Prostate gland (tissue), 2 donors: ENCODE results near the gene ADAMTS17. TPM values are rescaled to one million over a fixed set of nuclear protein-coding genes. Genes with fewer than 3 reads are reported as not detected.

Experiments
- DNase-seq: peaks from one replicate; pipeline ENCODE4 v3.0.0-alpha.2; 2019; ENCODE audit warnings: low spot score
- H3K27ac ChIP-seq, 2 donors: fragments of 200-600 bp; sonication (generic); 2 replicates each; pipeline ENCODE4 v1.5.1; 2017 to 2019
- H3K27me3 ChIP-seq: fragments of 200-600 bp; sonication (generic); replicated peaks from 2 replicates; pipeline ENCODE4 v1.5.1; 2019; ENCODE audit not compliant: insufficient read depth
- H3K36me3 ChIP-seq, 2 donors: fragments of 200-600 bp; sonication (generic); 1 replicate in 1 of 2; 2 replicates in 1 of 2; pipeline versions ENCODE4 v1.5.1 to v1.8.1; 2017 to 2019
- H3K4me1 ChIP-seq: fragments of 200-600 bp; sonication (generic); replicated peaks from 2 replicates; pipeline ENCODE4 v1.5.1; 2019
- H3K4me3 ChIP-seq, 2 donors: fragments of 200-600 bp; sonication (generic); 2 replicates each; pipeline ENCODE4 v1.5.1; 2017 to 2019
- H3K9me3 ChIP-seq: fragments of 200-600 bp; sonication (generic); 2 replicates; pipeline ENCODE4 v1.5.1; 2017
- POLR2A ChIP-seq: fragments of 450-650 bp; IDR thresholded peaks from one replicate; pipeline ENCODE4 v1.6.1; 2016; ENCODE audit warnings: antibody characterized with exemption, mild to moderate bottlenecking
- POLR2AphosphoS5 ChIP-seq: sonication (generic); formaldehyde crosslinking; IDR thresholded peaks from one replicate; pipeline ENCODE4 v1.6.1; 2017; ENCODE audit warnings: antibody characterized with exemption
- WGBS: methylation state at CpG from one replicate; pipeline ENCODE4 v1.1.5; 2018; 5-methylcytosine and 5-hydroxymethylcytosine counted together
- intact Hi-C: fragments of 100-400 bp; cut with DNase I; formaldehyde crosslinking; loops from one replicate; pipeline ENCODE4 v1.14.2; 2022
- total RNA-seq, 2 donors: library from RNA; depleted of rRNA; stranded (reverse); fragments of >200 nt; gene quantifications; one replicate each; pipeline ENCODE4 v1.1.0, GENCODE V29; 2016
- TF ChIP-seq, protein P1 (sequence below), 4 experiments: fragments of 200-600 bp in 2 of 4; fragments of 450-650 bp in 2 of 4; sonication (generic) in 2 of 4; IDR thresholded peaks; 1 replicate in 3 of 4; 2 replicates in 1 of 4; pipeline ENCODE4 v1.5.1; 2016 to 2019; ENCODE audit warnings: antibody characterized with exemption in 4 of 4, mild to moderate bottlenecking in 2 of 4, moderate library complexity in 2 of 4

The ADAMTS17 gene
- total RNA-seq, 2 donors from 2014 or later = 2.7 to 5.6 TPM

DNA sequence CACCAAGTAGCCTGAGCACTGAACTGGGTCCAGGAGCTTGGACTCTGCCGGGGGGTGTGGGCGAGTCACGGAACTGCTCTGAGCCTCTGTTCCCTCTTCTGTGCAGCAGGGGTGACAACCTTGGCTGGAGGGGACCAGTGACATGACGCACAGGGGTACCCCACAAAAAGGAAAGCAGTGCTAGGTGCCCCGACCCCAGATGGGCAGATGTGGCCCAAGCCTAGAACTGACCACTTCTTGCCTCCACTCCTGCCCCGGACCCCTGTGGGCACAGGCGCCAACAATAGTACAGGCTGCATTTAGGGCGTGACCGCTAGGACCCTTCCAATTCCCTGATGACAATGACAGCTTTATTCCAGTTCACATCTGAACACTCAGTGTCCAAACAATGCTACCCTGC lies 352.7 kb downstream of the ADAMTS17 start:
- no peak overlapping the region for H3K4me3 ChIP-seq
- intact Hi-C loops = no loop called here
- H3K9me3 ChIP-seq = no peaks in the 10 kb centered on the region
- WGBS = 96% methylated on average over 9 of the region's 9 CpGs
- TF ChIP-seq, protein P1, sequence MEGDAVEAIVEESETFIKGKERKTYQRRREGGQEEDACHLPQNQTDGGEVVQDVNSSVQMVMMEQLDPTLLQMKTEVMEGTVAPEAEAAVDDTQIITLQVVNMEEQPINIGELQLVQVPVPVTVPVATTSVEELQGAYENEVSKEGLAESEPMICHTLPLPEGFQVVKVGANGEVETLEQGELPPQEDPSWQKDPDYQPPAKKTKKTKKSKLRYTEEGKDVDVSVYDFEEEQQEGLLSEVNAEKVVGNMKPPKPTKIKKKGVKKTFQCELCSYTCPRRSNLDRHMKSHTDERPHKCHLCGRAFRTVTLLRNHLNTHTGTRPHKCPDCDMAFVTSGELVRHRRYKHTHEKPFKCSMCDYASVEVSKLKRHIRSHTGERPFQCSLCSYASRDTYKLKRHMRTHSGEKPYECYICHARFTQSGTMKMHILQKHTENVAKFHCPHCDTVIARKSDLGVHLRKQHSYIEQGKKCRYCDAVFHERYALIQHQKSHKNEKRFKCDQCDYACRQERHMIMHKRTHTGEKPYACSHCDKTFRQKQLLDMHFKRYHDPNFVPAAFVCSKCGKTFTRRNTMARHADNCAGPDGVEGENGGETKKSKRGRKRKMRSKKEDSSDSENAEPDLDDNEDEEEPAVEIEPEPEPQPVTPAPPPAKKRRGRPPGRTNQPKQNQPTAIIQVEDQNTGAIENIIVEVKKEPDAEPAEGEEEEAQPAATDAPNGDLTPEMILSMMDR (IDR thresholded peaks at IDR 0.05) = no peak
- no peak for TF ChIP-seq POLR2A
- TF ChIP-seq POLR2AphosphoS5 = no peak
- H3K27ac ChIP-seq = no peak overlapping the region
- no peaks in the 10 kb centered on the region for H3K27me3 ChIP-seq
- no peak for DNase-seq
- H3K36me3 ChIP-seq = no peaks in the 10 kb centered on the region
- no peaks in the 10 kb centered on the region for H3K4me1 ChIP-seq

DNA sequence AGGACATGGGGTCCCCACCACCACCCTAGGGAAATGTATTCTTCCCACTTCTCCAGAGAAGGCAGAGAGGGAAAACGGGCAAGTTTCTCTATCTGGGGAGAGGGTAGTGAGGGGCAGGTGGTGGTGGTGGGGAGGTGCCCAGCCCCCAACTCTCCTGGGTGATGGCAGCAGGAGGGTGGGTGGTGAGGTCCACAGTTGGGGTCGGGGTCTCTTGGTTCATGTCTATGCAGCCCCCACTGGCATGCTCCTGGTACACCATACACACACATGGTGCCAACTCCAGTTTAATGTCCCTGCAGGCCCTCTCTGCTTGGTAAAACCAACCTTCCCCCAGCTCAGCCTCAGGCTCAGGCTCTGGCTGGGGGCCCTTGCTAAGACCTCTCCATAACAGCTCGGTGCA lies 354.1 kb downstream of the ADAMTS17 start:
- Histone ChIP-seq H3K36me3 (no peaks in the 10 kb centered on the region), H3K27me3 (no peaks in the 10 kb centered on the region), H3K9me3 (no peaks in the 10 kb centered on the region), H3K27ac (no peak overlapping the region), H3K4me3 (no peak overlapping the region), H3K4me1 (no peaks in the 10 kb centered on the region)
- TF ChIP-seq, protein P1 (IDR thresholded peaks at IDR 0.05) = no peak
- TF ChIP-seq POLR2AphosphoS5 (no peak), POLR2A (no peak)
- WGBS = 93% methylated on average over 3 of the region's 3 CpGs
- intact Hi-C loops = no loop called here
- DNase-seq = no peak

DNA sequence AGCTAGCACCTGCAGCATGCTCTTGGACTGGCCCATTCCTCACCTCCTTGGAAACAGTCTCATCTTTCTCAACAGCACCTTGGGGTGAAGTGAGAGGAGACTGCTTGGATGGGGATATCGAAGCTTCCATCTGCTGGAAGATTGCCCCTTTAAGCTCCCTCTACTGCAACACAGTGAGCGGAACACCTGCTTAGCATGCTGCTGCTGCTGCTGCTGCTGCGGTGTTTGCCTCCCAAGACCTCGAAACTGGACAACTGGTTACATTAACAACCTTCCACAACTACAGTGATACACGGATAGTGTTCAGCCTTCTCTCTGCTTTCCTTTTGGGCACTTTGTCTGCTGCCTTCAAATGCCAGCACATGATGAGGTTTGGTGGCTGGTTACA lies 354.7 kb downstream of the ADAMTS17 start:
- DNase-seq = no peak
- Histone ChIP-seq H3K27ac (no peak overlapping the region), H3K4me3 (no peak overlapping the region), H3K4me1 (no peaks in the 10 kb centered on the region), H3K9me3 (no peaks in the 10 kb centered on the region), H3K27me3 (no peaks in the 10 kb centered on the region), H3K36me3 (no peaks in the 10 kb centered on the region)
- intact Hi-C loops = no loop called here
- TF ChIP-seq POLR2AphosphoS5 = no peak
- no peak for TF ChIP-seq POLR2A
- TF ChIP-seq, protein P1 (IDR thresholded peaks at IDR 0.05) = no peak
- 85% methylated on average over 4 of the region's 5 CpGs for WGBS

DNA sequence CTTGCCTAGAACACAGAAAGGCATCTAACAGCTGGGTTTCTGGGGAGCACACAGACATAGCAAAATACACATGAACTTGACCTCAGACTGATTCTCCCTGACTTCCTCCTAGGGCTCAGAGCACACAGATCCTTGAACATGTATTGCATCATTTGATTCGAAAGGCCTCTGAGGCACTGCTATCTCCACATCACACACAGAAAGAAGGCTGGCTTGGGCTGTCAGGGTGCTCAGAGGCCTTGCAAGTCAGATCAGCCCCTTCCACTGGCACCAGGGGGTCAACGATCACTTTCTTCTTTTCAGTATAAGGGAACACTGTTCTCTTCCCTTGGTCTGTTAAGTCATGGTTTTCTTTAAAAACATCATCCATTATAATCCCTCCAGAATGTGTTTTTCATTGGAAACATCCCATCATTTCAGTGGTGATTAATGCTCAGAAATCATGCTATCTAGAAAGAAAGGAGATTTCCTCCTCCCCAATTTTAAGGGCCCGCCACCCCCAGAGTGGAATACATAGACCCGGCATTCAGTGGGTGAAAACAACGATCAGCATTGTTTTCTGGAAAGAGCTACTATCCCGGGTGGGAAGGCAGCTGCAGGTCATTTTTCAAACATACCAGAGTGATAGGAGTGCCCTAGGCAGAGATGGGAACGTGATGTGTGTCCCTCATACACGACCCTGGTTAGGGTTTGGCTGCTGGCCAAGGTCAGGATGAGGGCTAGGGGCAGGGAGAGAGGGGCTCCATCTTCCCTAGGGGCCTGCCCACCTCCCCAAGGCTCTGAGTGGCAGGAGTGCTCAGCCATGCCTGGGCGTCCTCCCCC lies 355.3 kb downstream of the ADAMTS17 start:
- Histone ChIP-seq H3K27ac (no peak overlapping the region), H3K4me1 (no peaks in the 10 kb centered on the region), H3K36me3 (no peaks in the 10 kb centered on the region), H3K9me3 (no peaks in the 10 kb centered on the region), H3K27me3 (no peaks in the 10 kb centered on the region), H3K4me3 (no peak overlapping the region)
- WGBS = 72% methylated on average over 9 of the region's 9 CpGs
- no peak for DNase-seq
- intact Hi-C loops = no loop called here
- TF ChIP-seq, protein P1 (IDR thresholded peaks at IDR 0.05) = no peak
- TF ChIP-seq POLR2A (no peak), POLR2AphosphoS5 (no peak)

DNA sequence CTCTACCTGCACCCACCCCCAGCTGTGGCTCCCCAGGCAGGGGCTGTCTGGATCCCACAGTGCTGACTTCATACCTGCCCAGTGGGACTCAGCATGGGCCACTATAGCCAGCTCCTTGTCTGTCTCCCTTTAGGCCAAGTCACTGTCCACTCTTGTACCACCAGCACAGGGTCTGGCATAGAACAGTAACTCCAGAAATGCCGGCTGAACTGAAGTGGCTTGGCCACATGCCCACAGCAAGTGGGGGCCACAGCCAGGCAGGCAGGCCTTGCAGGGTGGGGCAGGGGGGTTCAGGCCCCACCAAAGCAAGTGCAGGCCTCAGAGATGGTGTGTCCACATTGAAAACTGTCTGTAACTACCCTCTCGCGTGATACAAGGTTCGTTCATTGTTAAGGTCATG lies 355.9 kb downstream of the ADAMTS17 start:
- H3K4me3 ChIP-seq = no peak overlapping the region
- intact Hi-C loops = no loop called here
- no peak overlapping the region for H3K27ac ChIP-seq
- no peak for DNase-seq
- no peaks in the 10 kb centered on the region for H3K4me1 ChIP-seq
- H3K9me3 ChIP-seq = no peaks in the 10 kb centered on the region
- no peaks in the 10 kb centered on the region for H3K27me3 ChIP-seq
- TF ChIP-seq POLR2AphosphoS5 = no peak
- no peak for TF ChIP-seq POLR2A
- TF ChIP-seq, protein P1 (IDR thresholded peaks at IDR 0.05) = no peak
- H3K36me3 ChIP-seq = no peaks in the 10 kb centered on the region
- 91% methylated on average over 4 of the region's 4 CpGs for WGBS
